ENCODE data around the gene CHRNA5.
"Not testable (repeated sequence)": the region's sequence is repeated elsewhere in the genome, so short reads cannot be mapped to it uniquely, and the experiment has no call there.

CHRNA5 gene

GRCh38 chr15:78565097-78565950 lies at the start of gene CHRNA5:
Gene CHRNA5 (plus strand): TSS chr15:78565520. CDS start chr15:78565720, 200 bp downstream.
- H3K9me3 ChIP-seq (ENCODE audit: severe bottlenecking): no peaks in the 10 kb centered on the region
- H3K4me3 ChIP-seq (ENCODE audit: low read depth, low read length): peak within 1 kb of the TSS; percentile 59
- TF ChIP-seq CTCF (IDR thresholded peaks at IDR 0.05; ENCODE audit: low read depth, low read length): no peak
- DNase-seq: peak; percentile 98
- H3K36me3 ChIP-seq: no peaks in the 10 kb centered on the region
- no peaks in the 10 kb centered on the region for H3K27me3 ChIP-seq (ENCODE audit: insufficient read depth, low read depth, severe bottlenecking)
- H3K27ac ChIP-seq: peak within 1 kb of the TSS; percentile 83

- not testable (repeated sequence) for H3K27ac ChIP-seq; H3K4me3 ChIP-seq (ENCODE audit: low read depth, low read length); H3K9me3 ChIP-seq (ENCODE audit: severe bottlenecking); DNase-seq; H3K36me3 ChIP-seq; H3K27me3 ChIP-seq (ENCODE audit: insufficient read depth, low read depth, severe bottlenecking)
Measured at GRCh38 chr15:78520035-78520434, 45.3 kb upstream of the CHRNA5 start.

GRCh38 chr15:78524230-78524629 lies 41.1 kb upstream of the CHRNA5 start:
- DNase-seq: no peak
- H3K9me3 ChIP-seq (ENCODE audit: severe bottlenecking): no peaks in the 10 kb centered on the region
- no peak overlapping the region for H3K4me3 ChIP-seq (ENCODE audit: low read depth, low read length)
- H3K27ac ChIP-seq: no peak overlapping the region
- no peaks in the 10 kb centered on the region for H3K36me3 ChIP-seq
- H3K27me3 ChIP-seq (ENCODE audit: insufficient read depth, low read depth, severe bottlenecking): no peaks in the 10 kb centered on the region
- TF ChIP-seq CTCF (IDR thresholded peaks at IDR 0.05; ENCODE audit: low read depth, low read length): no peak

GRCh38 chr15:78527325-78527724 lies 38.0 kb upstream of the CHRNA5 start:
- no peak for TF ChIP-seq CTCF (IDR thresholded peaks at IDR 0.05; ENCODE audit: low read depth, low read length)
- Histone ChIP-seq H3K4me3 (ENCODE audit: low read depth, low read length) (no peak overlapping the region), H3K27ac (no peak overlapping the region), H3K27me3 (ENCODE audit: insufficient read depth, low read depth, severe bottlenecking) (no peaks in the 10 kb centered on the region), H3K36me3 (no peaks in the 10 kb centered on the region), H3K9me3 (ENCODE audit: severe bottlenecking) (no peaks in the 10 kb centered on the region)
- no peak for DNase-seq

- H3K9me3 ChIP-seq (ENCODE audit: severe bottlenecking): no peaks in the 10 kb centered on the region
- no peak for TF ChIP-seq CTCF (IDR thresholded peaks at IDR 0.05; ENCODE audit: low read depth, low read length)
- H3K4me3 ChIP-seq (ENCODE audit: low read depth, low read length): no peak overlapping the region
- DNase-seq: no peak
- no peaks in the 10 kb centered on the region for H3K27me3 ChIP-seq (ENCODE audit: insufficient read depth, low read depth, severe bottlenecking)
- no peaks in the 10 kb centered on the region for H3K36me3 ChIP-seq
- H3K27ac ChIP-seq: no peak overlapping the region
Measured at GRCh38 chr15:78533331-78533730, 32.0 kb upstream of the CHRNA5 start.

- TF ChIP-seq CTCF (IDR thresholded peaks at IDR 0.05; ENCODE audit: low read depth, low read length): no peak
Measured at GRCh38 chr15:78536134-78536533, 29.2 kb upstream of the CHRNA5 start.

More at GRCh38 chr15:78536134-78536533, 29.2 kb upstream of the CHRNA5 start:
- H3K4me3 ChIP-seq (ENCODE audit: low read depth, low read length): no peak overlapping the region
- DNase-seq: no peak
- H3K27me3 ChIP-seq (ENCODE audit: insufficient read depth, low read depth, severe bottlenecking): no peaks in the 10 kb centered on the region
- no peaks in the 10 kb centered on the region for H3K9me3 ChIP-seq (ENCODE audit: severe bottlenecking)
- no peaks in the 10 kb centered on the region for H3K36me3 ChIP-seq
- H3K27ac ChIP-seq: no peak overlapping the region

All from WERI-Rb-1 (cell line).